Measurements from ENCODE around the gene FBXO38.
"Not testable (repeated sequence)": the region's sequence is repeated elsewhere in the genome, so short reads cannot be mapped to it uniquely, and the experiment has no call there.

The FBXO38 gene

GRCh38 chr5:148426514-148426913 is 42.8 kb downstream of the FBXO38 start:
- no peak for DNase-seq (ENCODE audit: low read depth in 2 of 2, low spot score in 1 of 2)

GRCh38 chr5:148427370-148428042 is 43.7 kb downstream of the FBXO38 start:
- no peak for DNase-seq (ENCODE audit: low read depth in 2 of 2, low spot score in 1 of 2)

- no peak for DNase-seq (ENCODE audit: low read depth in 2 of 2, low spot score in 1 of 2)
Measured at GRCh38 chr5:148428848-148429247, 45.1 kb downstream of the FBXO38 start.

- no peak for DNase-seq (ENCODE audit: low read depth in 2 of 2, low spot score in 1 of 2)
Measured at GRCh38 chr5:148433826-148434225, 50.1 kb downstream of the FBXO38 start.

GRCh38 chr5:148436029-148436428 is 52.3 kb downstream of the FBXO38 start:
- DNase-seq (ENCODE audit: low read depth in 2 of 2, low spot score in 1 of 2): no peak

GRCh38 chr5:148437249-148437648 is 53.5 kb downstream of the FBXO38 start:
- DNase-seq (ENCODE audit: low read depth in 2 of 2, low spot score in 1 of 2): no peak

- no peak for DNase-seq (ENCODE audit: low read depth in 2 of 2, low spot score in 1 of 2)
Measured at GRCh38 chr5:148438933-148439332, 55.2 kb downstream of the FBXO38 start.

- no peak for DNase-seq (ENCODE audit: low read depth in 2 of 2, low spot score in 1 of 2)
Measured at GRCh38 chr5:148443241-148443640, 59.5 kb downstream of the FBXO38 start.

- no peak for DNase-seq (ENCODE audit: low read depth in 2 of 2, low spot score in 1 of 2)
Measured at GRCh38 chr5:148443998-148444397, 60.2 kb downstream of the FBXO38 start.

- no peak for DNase-seq (ENCODE audit: low read depth in 2 of 2, low spot score in 1 of 2)
Measured at GRCh38 chr5:148445578-148445977, 61.8 kb downstream of the FBXO38 start.

GRCh38 chr5:148446611-148447010 is 62.9 kb downstream of the FBXO38 start:
- no peak for DNase-seq (ENCODE audit: low read depth in 2 of 2, low spot score in 1 of 2)

GRCh38 chr5:148452499-148453193 is 68.9 kb downstream of the FBXO38 start:
- no peak for DNase-seq (ENCODE audit: low read depth in 2 of 2, low spot score in 1 of 2)

GRCh38 chr5:148454576-148454975 is 70.8 kb downstream of the FBXO38 start:
- no peak for DNase-seq (ENCODE audit: low read depth in 2 of 2, low spot score in 1 of 2)

GRCh38 chr5:148455185-148455584 is 71.4 kb downstream of the FBXO38 start:
- no peak for DNase-seq (ENCODE audit: low read depth in 2 of 2, low spot score in 1 of 2)

- no peak for DNase-seq (ENCODE audit: low read depth in 2 of 2, low spot score in 1 of 2)
Measured at GRCh38 chr5:148457183-148457620, 73.4 kb downstream of the FBXO38 start.

- DNase-seq (ENCODE audit: low read depth in 2 of 2, low spot score in 1 of 2): no peak
Measured at GRCh38 chr5:148458036-148458888, 74.5 kb downstream of the FBXO38 start.

- no peak for DNase-seq (ENCODE audit: low read depth in 2 of 2, low spot score in 1 of 2)
Measured at GRCh38 chr5:148459669-148460068, 75.9 kb downstream of the FBXO38 start.

- DNase-seq (ENCODE audit: low read depth in 2 of 2, low spot score in 1 of 2): no peak
Measured at GRCh38 chr5:148465381-148466235, 81.8 kb downstream of the FBXO38 start.

GRCh38 chr5:148466236-148466580 is 82.5 kb downstream of the FBXO38 start:
- DNase-seq (ENCODE audit: low read depth in 2 of 2, low spot score in 1 of 2): no peak

- no peak for DNase-seq (ENCODE audit: low read depth in 2 of 2, low spot score in 1 of 2)
Measured at GRCh38 chr5:148467958-148468357, 84.2 kb downstream of the FBXO38 start.

- DNase-seq (ENCODE audit: low read depth in 2 of 2, low spot score in 1 of 2): not testable (repeated sequence)
Measured at GRCh38 chr5:148468746-148469145, 85.0 kb downstream of the FBXO38 start.
